H1 (cell line): Measurements from ENCODE around the gene STX18. TPM values are rescaled to one million over a fixed set of nuclear protein-coding genes. Genes with fewer than 3 reads are reported as not detected.

Source experiments
- FOSL1 ChIP-seq: IDR thresholded peaks from 2 replicates; pipeline ENCODE4 v1.6.1; 2011; ENCODE audit warnings: mild to moderate bottlenecking, low read depth, low read length, moderate library complexity; ENCODE audit not compliant: insufficient read depth
- JUND ChIP-seq: IDR thresholded peaks from 2 replicates; pipeline ENCODE4 v1.6.1; 2011; ENCODE audit warnings: mild to moderate bottlenecking, improper control_type of control experiment, low read length
- SP2 ChIP-seq: IDR thresholded peaks from 2 replicates; pipeline ENCODE4 v1.6.1; 2012; ENCODE audit warnings: mild to moderate bottlenecking, low read length, inconsistent platforms
- USF2 ChIP-seq: IDR thresholded peaks from 2 replicates; pipeline ENCODE4 v1.6.1; 2011; ENCODE audit warnings: low read length, improper control_type of control experiment
- polyA plus RNA-seq, 7 experiments: library from polyadenylated mRNA; depleted of rRNA in 3 of 7; stranded (reverse) in 5 of 7; unstranded in 2 of 7; fragments of >200 nt in 5 of 7; fragments of 200-250 nt in 2 of 7; gene quantifications; 1 replicate in 5 of 7; 2 replicates in 1 of 7; 4 replicates in 1 of 7; pipeline versions ENCODE4 v1.2.1 to v1.2.3, GENCODE V29; 2011 to 2013; ENCODE audit warnings: missing spikeins in 2 of 7, mixed read lengths in 2 of 7
- total RNA-seq: library from RNA; stranded (reverse); fragmentation: NEBNext Ultra II Directional; extraction: Animal tissue kit (Norgen Biotek cat#: 25700); gene quantifications from 2 replicates; pipeline ENCODE4 v1.2.1, GENCODE V29; 2021
- TF ChIP-seq, protein P1 (sequence below): fragments of 300-600 bp; sonication (generic); IDR thresholded peaks from 2 replicates; pipeline ENCODE4 v1.7.1; 2012; ENCODE audit warnings: low read length, moderate library complexity, mild to moderate bottlenecking, inconsistent platforms; ENCODE audit not compliant: insufficient replicate concordance

STX18 gene
- total and polyA plus RNA-seq, 2 of the 8 experiments (the other 6 are each of a cell fraction or from before 2014, with no cell fraction given) = 14.6 to 18.3 TPM

DNA sequence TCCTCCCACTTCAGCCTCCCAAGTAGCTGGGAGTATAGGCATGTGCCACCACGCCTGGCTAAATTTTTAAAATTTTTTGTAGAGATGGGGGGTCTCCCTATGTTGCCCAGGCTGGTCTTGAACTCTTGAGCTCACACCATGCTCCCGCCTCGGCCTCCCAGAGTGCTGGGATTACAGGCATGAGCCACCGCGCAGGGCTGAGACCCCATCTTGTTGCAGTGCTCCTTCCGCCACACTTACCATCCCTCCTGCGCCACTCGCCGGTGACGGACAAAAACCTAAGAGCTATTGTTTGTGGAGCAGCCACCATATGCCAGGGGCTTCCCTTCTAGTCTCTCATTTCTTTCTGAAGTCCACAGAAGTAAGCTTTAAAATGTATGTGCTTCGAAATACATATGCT, 120.5 kb downstream of the STX18 start (continued):
- TF ChIP-seq, protein P1, sequence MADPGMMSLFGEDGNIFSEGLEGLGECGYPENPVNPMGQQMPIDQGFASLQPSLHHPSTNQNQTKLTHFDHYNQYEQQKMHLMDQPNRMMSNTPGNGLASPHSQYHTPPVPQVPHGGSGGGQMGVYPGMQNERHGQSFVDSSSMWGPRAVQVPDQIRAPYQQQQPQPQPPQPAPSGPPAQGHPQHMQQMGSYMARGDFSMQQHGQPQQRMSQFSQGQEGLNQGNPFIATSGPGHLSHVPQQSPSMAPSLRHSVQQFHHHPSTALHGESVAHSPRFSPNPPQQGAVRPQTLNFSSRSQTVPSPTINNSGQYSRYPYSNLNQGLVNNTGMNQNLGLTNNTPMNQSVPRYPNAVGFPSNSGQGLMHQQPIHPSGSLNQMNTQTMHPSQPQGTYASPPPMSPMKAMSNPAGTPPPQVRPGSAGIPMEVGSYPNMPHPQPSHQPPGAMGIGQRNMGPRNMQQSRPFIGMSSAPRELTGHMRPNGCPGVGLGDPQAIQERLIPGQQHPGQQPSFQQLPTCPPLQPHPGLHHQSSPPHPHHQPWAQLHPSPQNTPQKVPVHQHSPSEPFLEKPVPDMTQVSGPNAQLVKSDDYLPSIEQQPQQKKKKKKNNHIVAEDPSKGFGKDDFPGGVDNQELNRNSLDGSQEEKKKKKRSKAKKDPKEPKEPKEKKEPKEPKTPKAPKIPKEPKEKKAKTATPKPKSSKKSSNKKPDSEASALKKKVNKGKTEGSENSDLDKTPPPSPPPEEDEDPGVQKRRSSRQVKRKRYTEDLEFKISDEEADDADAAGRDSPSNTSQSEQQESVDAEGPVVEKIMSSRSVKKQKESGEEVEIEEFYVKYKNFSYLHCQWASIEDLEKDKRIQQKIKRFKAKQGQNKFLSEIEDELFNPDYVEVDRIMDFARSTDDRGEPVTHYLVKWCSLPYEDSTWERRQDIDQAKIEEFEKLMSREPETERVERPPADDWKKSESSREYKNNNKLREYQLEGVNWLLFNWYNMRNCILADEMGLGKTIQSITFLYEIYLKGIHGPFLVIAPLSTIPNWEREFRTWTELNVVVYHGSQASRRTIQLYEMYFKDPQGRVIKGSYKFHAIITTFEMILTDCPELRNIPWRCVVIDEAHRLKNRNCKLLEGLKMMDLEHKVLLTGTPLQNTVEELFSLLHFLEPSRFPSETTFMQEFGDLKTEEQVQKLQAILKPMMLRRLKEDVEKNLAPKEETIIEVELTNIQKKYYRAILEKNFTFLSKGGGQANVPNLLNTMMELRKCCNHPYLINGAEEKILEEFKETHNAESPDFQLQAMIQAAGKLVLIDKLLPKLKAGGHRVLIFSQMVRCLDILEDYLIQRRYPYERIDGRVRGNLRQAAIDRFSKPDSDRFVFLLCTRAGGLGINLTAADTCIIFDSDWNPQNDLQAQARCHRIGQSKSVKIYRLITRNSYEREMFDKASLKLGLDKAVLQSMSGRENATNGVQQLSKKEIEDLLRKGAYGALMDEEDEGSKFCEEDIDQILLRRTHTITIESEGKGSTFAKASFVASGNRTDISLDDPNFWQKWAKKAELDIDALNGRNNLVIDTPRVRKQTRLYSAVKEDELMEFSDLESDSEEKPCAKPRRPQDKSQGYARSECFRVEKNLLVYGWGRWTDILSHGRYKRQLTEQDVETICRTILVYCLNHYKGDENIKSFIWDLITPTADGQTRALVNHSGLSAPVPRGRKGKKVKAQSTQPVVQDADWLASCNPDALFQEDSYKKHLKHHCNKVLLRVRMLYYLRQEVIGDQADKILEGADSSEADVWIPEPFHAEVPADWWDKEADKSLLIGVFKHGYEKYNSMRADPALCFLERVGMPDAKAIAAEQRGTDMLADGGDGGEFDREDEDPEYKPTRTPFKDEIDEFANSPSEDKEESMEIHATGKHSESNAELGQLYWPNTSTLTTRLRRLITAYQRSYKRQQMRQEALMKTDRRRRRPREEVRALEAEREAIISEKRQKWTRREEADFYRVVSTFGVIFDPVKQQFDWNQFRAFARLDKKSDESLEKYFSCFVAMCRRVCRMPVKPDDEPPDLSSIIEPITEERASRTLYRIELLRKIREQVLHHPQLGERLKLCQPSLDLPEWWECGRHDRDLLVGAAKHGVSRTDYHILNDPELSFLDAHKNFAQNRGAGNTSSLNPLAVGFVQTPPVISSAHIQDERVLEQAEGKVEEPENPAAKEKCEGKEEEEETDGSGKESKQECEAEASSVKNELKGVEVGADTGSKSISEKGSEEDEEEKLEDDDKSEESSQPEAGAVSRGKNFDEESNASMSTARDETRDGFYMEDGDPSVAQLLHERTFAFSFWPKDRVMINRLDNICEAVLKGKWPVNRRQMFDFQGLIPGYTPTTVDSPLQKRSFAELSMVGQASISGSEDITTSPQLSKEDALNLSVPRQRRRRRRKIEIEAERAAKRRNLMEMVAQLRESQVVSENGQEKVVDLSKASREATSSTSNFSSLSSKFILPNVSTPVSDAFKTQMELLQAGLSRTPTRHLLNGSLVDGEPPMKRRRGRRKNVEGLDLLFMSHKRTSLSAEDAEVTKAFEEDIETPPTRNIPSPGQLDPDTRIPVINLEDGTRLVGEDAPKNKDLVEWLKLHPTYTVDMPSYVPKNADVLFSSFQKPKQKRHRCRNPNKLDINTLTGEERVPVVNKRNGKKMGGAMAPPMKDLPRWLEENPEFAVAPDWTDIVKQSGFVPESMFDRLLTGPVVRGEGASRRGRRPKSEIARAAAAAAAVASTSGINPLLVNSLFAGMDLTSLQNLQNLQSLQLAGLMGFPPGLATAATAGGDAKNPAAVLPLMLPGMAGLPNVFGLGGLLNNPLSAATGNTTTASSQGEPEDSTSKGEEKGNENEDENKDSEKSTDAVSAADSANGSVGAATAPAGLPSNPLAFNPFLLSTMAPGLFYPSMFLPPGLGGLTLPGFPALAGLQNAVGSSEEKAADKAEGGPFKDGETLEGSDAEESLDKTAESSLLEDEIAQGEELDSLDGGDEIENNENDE = no peak
- no peak for TF ChIP-seq FOSL1
- no peak for TF ChIP-seq SP2
- no peak for TF ChIP-seq JUND
- no peak for TF ChIP-seq USF2
- TF ChIP-seq, all 59 proteins: peak for 0
